Loucy (cell line): ENCODE results near the gene PODNL1.

Experiments
- H2AFZ ChIP-seq: fragments of 200-600 bp; sonication (generic); 2 replicates; pipeline ENCODE4 v1.6.0; 2016; ENCODE audit warnings: antibody characterized with exemption, mild to moderate bottlenecking, low read length, moderate library complexity
- H3F3A ChIP-seq: fragments of 200-600 bp; 2 replicates; pipeline ENCODE4 v1.6.0; 2016; ENCODE audit warnings: antibody characterized with exemption, low read depth, mild to moderate bottlenecking
- H3K27me3 ChIP-seq: fragments of 200-600 bp; sonication (generic); 2 replicates; pipeline ENCODE4 v1.6.1; 2014; ENCODE audit warnings: low read length, mild to moderate bottlenecking; ENCODE audit not compliant: insufficient read depth, poor library complexity, severe bottlenecking
- H3K36me3 ChIP-seq: fragments of 200-600 bp; sonication (generic); 2 replicates; pipeline ENCODE4 v1.6.1; 2016; ENCODE audit warnings: low read length; ENCODE audit not compliant: insufficient read depth
- H3K4me1 ChIP-seq: fragments of 200-600 bp; sonication (generic); 2 replicates; pipeline ENCODE4 v1.5.1; 2014; ENCODE audit warnings: low read length, mild to moderate bottlenecking; ENCODE audit not compliant: insufficient read depth, poor library complexity, severe bottlenecking
- H3K4me2 ChIP-seq: fragments of 200-600 bp; sonication (generic); 2 replicates; pipeline ENCODE4 v1.6.0; 2014; ENCODE audit warnings: antibody characterized with exemption, low read length, low read depth, mild to moderate bottlenecking; ENCODE audit not compliant: poor library complexity, severe bottlenecking
- H3K4me3 ChIP-seq: fragments of 200-600 bp; sonication (generic); 2 replicates; pipeline ENCODE4 v1.5.1; 2014; ENCODE audit warnings: low read length, mild to moderate bottlenecking, mixed read lengths; ENCODE audit not compliant: poor library complexity, severe bottlenecking
- H3K79me2 ChIP-seq: fragments of 200-600 bp; sonication (generic); 2 replicates; pipeline ENCODE4 v1.6.1; 2014; ENCODE audit warnings: low read length; ENCODE audit not compliant: insufficient read depth
- H3K9ac ChIP-seq: fragments of 200-600 bp; sonication (generic); 2 replicates; pipeline ENCODE4 v1.6.0; 2014; ENCODE audit warnings: mild to moderate bottlenecking, low read depth, low read length, moderate library complexity; ENCODE audit not compliant: poor library complexity, severe bottlenecking
- H3K9me2 ChIP-seq: fragments of 200-600 bp; sonication (generic); replicated peaks from 2 replicates; pipeline ENCODE4 v1.6.1; 2016; ENCODE audit warnings: low read depth, low read length, mixed read lengths
- H3K9me3 ChIP-seq: fragments of 200-600 bp; sonication (generic); 2 replicates; pipeline ENCODE4 v1.6.1; 2014; ENCODE audit warnings: mild to moderate bottlenecking, antibody characterized with exemption, low read length, low read depth; ENCODE audit not compliant: insufficient read depth
- H4K20me1 ChIP-seq: fragments of 200-600 bp; sonication (generic); 2 replicates; pipeline ENCODE4 v1.6.0; 2014; ENCODE audit warnings: antibody characterized with exemption, low read length, mild to moderate bottlenecking; ENCODE audit not compliant: insufficient read depth, poor library complexity, severe bottlenecking
- EZH2phosphoT487 ChIP-seq: fragments of 200-600 bp; IDR thresholded peaks from 2 replicates; pipeline ENCODE4 v1.6.1; 2018; ENCODE audit warnings: antibody characterized with exemption, mild to moderate bottlenecking, moderate library complexity, borderline replicate concordance
- TF ChIP-seq, protein P1 (sequence below): fragments of 200-600 bp; sonication (generic); conservative IDR thresholded peaks from 2 replicates; pipeline ENCODE4 v1.5.1; 2014; ENCODE audit warnings: mild to moderate bottlenecking, antibody characterized with exemption, low read length

The PODNL1 gene

DNA sequence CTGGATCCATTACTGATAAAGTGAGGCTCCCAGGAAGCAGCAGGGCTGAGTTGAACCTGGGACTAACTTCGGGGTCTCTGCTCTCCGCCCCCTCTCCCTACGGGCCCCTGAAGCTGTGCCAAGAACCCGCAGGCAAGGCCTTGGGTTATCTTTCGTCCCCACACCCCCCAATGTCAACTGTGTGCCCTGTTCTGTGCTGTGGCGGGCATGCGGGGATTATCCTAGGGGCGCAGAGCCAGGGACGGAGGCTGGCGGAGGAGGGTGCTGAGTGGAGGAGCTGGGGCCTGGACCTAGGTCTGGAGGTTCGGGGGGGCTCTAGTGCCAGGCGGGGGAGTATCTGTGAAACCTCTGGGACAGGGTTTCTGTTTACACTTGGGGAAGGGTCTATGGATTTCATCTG lies 41.5 kb upstream of the PODNL1 start:
- no peak overlapping the region for H2AFZ ChIP-seq
- no peaks in the 10 kb centered on the region for H3F3A ChIP-seq
- no peaks in the 10 kb centered on the region for H3K79me2 ChIP-seq
- H3K9me2 ChIP-seq, result no peaks in the 10 kb centered on the region
- no peak overlapping the region for H3K9ac ChIP-seq
- no peaks in the 10 kb centered on the region for H4K20me1 ChIP-seq
- H3K4me3 ChIP-seq, result no peak overlapping the region
- H3K4me2 ChIP-seq, result no peak overlapping the region
- H3K9me3 ChIP-seq, result no peaks in the 10 kb centered on the region
- TF ChIP-seq EZH2phosphoT487, result no peak
- TF ChIP-seq, protein P1, sequence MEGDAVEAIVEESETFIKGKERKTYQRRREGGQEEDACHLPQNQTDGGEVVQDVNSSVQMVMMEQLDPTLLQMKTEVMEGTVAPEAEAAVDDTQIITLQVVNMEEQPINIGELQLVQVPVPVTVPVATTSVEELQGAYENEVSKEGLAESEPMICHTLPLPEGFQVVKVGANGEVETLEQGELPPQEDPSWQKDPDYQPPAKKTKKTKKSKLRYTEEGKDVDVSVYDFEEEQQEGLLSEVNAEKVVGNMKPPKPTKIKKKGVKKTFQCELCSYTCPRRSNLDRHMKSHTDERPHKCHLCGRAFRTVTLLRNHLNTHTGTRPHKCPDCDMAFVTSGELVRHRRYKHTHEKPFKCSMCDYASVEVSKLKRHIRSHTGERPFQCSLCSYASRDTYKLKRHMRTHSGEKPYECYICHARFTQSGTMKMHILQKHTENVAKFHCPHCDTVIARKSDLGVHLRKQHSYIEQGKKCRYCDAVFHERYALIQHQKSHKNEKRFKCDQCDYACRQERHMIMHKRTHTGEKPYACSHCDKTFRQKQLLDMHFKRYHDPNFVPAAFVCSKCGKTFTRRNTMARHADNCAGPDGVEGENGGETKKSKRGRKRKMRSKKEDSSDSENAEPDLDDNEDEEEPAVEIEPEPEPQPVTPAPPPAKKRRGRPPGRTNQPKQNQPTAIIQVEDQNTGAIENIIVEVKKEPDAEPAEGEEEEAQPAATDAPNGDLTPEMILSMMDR, result no peak
- no peaks in the 10 kb centered on the region for H3K36me3 ChIP-seq
- no peaks in the 10 kb centered on the region for H3K27me3 ChIP-seq
- H3K4me1 ChIP-seq, result peaks cover 37% of the 10 kb centered on the region

DNA sequence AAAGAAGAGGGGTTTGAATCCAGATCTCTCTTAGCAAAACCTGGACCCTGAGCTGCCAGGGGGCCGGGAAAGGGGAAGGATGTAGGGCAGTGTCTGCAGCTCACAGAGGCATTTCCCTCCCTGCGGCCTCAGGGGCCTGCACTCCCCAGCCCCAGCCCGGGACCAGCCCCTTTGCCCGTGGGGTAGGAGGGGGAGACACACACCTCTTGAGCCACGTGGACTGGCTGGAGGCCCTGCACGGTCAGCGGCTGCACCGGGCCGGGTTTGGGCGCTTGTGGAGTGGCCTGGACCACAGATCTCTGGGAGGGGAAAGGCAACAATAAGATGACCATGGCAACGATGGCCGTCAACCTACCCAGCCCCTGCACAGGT lies 41.0 kb upstream of the PODNL1 start:
- H2AFZ ChIP-seq, result no peak overlapping the region
- no peak overlapping the region for H3K4me2 ChIP-seq
- H3K79me2 ChIP-seq, result no peaks in the 10 kb centered on the region
- TF ChIP-seq, protein P1, result no peak
- no peak for TF ChIP-seq EZH2phosphoT487
- no peaks in the 10 kb centered on the region for H3K36me3 ChIP-seq
- no peak overlapping the region for H3K4me3 ChIP-seq
- no peaks in the 10 kb centered on the region for H4K20me1 ChIP-seq
- H3K27me3 ChIP-seq, result no peaks in the 10 kb centered on the region
- H3K9me3 ChIP-seq, result no peaks in the 10 kb centered on the region
- no peaks in the 10 kb centered on the region for H3K9me2 ChIP-seq
- peaks cover 32% of the 10 kb centered on the region for H3K4me1 ChIP-seq
- H3F3A ChIP-seq, result no peaks in the 10 kb centered on the region
- no peak overlapping the region for H3K9ac ChIP-seq

DNA sequence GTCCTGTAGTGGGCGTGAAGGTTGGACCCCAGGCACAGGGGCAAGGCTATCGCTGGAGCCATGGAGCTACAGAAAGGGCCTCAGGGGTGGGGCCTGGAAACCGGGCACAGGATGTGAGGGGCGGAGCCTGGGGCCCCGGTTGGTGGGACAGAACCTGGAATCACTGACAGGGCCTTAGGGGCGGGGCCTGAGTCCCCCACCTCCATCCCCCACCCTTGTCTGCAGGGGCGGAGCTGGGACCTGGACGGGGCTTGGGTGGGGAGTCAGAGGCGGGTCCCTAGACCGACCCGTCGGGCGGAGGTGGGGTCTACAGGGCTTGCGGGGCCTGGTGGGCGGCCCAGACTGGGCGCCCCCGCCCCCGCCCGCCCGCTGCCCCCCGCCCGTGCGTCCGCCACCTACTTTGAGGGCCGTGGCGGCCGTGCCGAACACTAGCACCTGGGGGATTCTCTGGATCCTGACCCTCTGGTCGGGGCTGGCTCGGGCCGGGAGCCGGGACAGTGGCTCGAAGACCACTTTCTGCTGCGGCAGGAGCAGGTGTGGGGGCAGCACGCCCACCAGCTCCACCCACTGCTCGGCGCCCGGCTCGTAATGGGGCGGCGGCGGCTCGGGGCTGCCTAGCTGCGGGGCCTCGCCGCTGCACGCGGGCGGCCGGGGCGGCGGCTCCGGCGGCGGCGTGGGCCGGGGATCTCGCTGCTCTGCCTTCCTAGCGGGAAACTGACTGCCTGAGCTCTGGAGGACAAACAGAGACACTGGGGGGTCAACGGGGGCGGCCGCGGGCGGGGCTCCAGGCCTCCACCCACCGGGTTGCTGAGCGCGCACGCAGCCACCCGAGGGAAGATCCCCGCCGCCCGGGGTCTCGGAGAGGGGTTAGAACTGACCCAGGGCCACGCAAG lies 40.4 kb upstream of the PODNL1 start:
- Histone ChIP-seq H3K4me3 (no peak overlapping the region), H4K20me1 (no peaks in the 10 kb centered on the region), H3K9ac (no peak overlapping the region), H3K4me1 (peaks cover 28% of the 10 kb centered on the region), H3K9me2 (no peaks in the 10 kb centered on the region), H3F3A (no peaks in the 10 kb centered on the region), H3K36me3 (no peaks in the 10 kb centered on the region), H3K27me3 (no peaks in the 10 kb centered on the region), H3K79me2 (no peaks in the 10 kb centered on the region), H3K4me2 (no peak overlapping the region), H3K9me3 (no peaks in the 10 kb centered on the region), H2AFZ (no peak overlapping the region)
- TF ChIP-seq EZH2phosphoT487, result no peak
- TF ChIP-seq, protein P1, result no peak
